CD4-positive, alpha-beta T cell (primary cell): ENCODE measurements around the gene NPC1. TPM values are rescaled to one million over a fixed set of nuclear protein-coding genes. Genes with fewer than 3 reads are reported as not detected.

Experiments used
- ATAC-seq: fragments of 200-7000 bp; cut with Tn5 transposase; one replicate; pipeline ENCODE4 v1.10.0; 2022; ENCODE audit warnings: mild to moderate bottlenecking; ENCODE audit not compliant: poor library complexity
- CTCF ChIA-PET: fragments of 350-600 bp; sonication (Branson Sonifier 250); formaldehyde crosslinking; loops from one replicate; lab custom pipeline; 2021; ENCODE audit warnings: antibody characterized with exemption, inconsistent platforms; lab: Charles Lee
- POLR2A ChIA-PET: fragments of 350-600 bp; sonication (Branson Sonifier 250); formaldehyde crosslinking; loops from one replicate; lab custom pipeline; 2021; ENCODE audit warnings: antibody characterized with exemption, inconsistent platforms; lab: Charles Lee
- DNase-seq, 14 experiments: peaks; one replicate each; pipeline ENCODE4 v3.0.0-alpha.2; 2013 to 2020; ENCODE audit warnings: mixed read lengths in 2 of 14
- H3K27ac ChIP-seq, 2 donors: one replicate each; pipeline versions ENCODE4 v1.5.1 to v1.7.0; 2013; ENCODE audit warnings: low read length in 2 of 2, low read depth in 1 of 2, mild to moderate bottlenecking in 1 of 2
- H3K27me3 ChIP-seq, 2 experiments: 1 replicate in 1 of 2; 2 replicates in 1 of 2; pipeline versions ENCODE4 v1.6.1 to v1.7.0; 2013; ENCODE audit warnings: low read length in 2 of 2, control low read depth in 1 of 2, mild to moderate bottlenecking in 1 of 2, moderate library complexity in 1 of 2; ENCODE audit not compliant: insufficient read depth in 2 of 2, control insufficient read depth in 1 of 2
- H3K36me3 ChIP-seq: one replicate; pipeline ENCODE4 v1.6.1; 2013; ENCODE audit warnings: low read length, control low read depth; ENCODE audit not compliant: insufficient read depth
- H3K4me1 ChIP-seq: one replicate; pipeline ENCODE4 v1.6.1; 2013; ENCODE audit warnings: low read length, control low read depth; ENCODE audit not compliant: insufficient read depth
- H3K4me3 ChIP-seq: one replicate; pipeline ENCODE4 v1.5.1; 2013; ENCODE audit warnings: mild to moderate bottlenecking, low read length, moderate library complexity
- H3K9me3 ChIP-seq, 2 experiments: 1 replicate in 1 of 2; 2 replicates in 1 of 2; pipeline versions ENCODE4 v1.6.1 to v1.7.0; 2013; ENCODE audit warnings: low read length in 2 of 2, mild to moderate bottlenecking in 2 of 2, control low read depth in 1 of 2, moderate library complexity in 1 of 2; ENCODE audit not compliant: control insufficient read depth in 1 of 2, insufficient read depth in 1 of 2
- H3K27ac Mint-ChIP-seq: one replicate; pipeline ENCODE4 v1.8.0; 2020; ENCODE audit warnings: mixed read lengths
- H3K27me3 Mint-ChIP-seq: one replicate; pipeline ENCODE4 v1.8.0; 2021; ENCODE audit warnings: mixed read lengths
- H3K36me3 Mint-ChIP-seq: one replicate; pipeline ENCODE4 v1.8.0; 2021; ENCODE audit warnings: low read depth, mixed read lengths
- H3K4me1 Mint-ChIP-seq: one replicate; pipeline ENCODE4 v1.8.0; 2021; ENCODE audit warnings: low read depth, mixed read lengths
- H3K4me3 Mint-ChIP-seq: one replicate; pipeline ENCODE4 v1.8.0; 2020; ENCODE audit warnings: mild to moderate bottlenecking, mixed read lengths
- H3K9me3 Mint-ChIP-seq: one replicate; pipeline ENCODE4 v1.8.0; 2020; ENCODE audit warnings: mixed read lengths
- CTCF ChIP-seq: fragments of 200-600 bp; IDR thresholded peaks from one replicate; pipeline ENCODE4 v1.8.0; 2022; ENCODE audit warnings: antibody characterized with exemption, mild to moderate bottlenecking
- intact Hi-C, 2 experiments: fragments of 100-400 bp; cut with DNase I in 1 of 2; cut with micrococcal nuclease in 1 of 2; formaldehyde crosslinking; loops; one replicate each; pipeline versions ENCODE4 v1.15.1 to v1.9.0; 2023 to 2025; cut with DNase I, micrococcal nuclease
- total RNA-seq, 174 experiments: library from RNA in 2 of 174; stranded (reverse) in 2 of 174; gene quantifications; one replicate each; pipeline ENCODE4 v1.2.3 and lab custom pipeline; 2021 to 2026

The NPC1 gene
- total RNA-seq, 2 experiments from 2014 or later, result 17.2 to 17.6 TPM

- peaks cover 30% of the 10 kb centered on the region for H3K36me3 ChIP-seq
- peaks cover 35% of the 10 kb centered on the region for H3K4me1 Mint-ChIP-seq
- peak overlapping the region; percentile 81 for H3K27ac Mint-ChIP-seq
- POLR2A ChIA-PET, result interaction anchor here (1.5 to 1.7 kb wide), 2 partner anchors 12 to 13 kb away, joined by 7 to 13 read pairs; partner anchors contain the start of gene NPC1
- no peak overlapping the region for H3K4me3 ChIP-seq
- H3K4me1 ChIP-seq, result peaks cover 45% of the 10 kb centered on the region
- no peaks in the 10 kb centered on the region for H3K27me3 ChIP-seq
- H3K27ac ChIP-seq, result peak overlapping the region; percentile 9 to 87
- no peaks in the 10 kb centered on the region for H3K9me3 Mint-ChIP-seq
- intact Hi-C loops, result loop anchor here in 1 of 2 experiments (5.0 kb wide), 1 partner anchor 46 kb away; no protein-coding TSS in a partner anchor
- no peak for ATAC-seq
- no peaks in the 10 kb centered on the region for H3K27me3 Mint-ChIP-seq
- CTCF ChIA-PET, result no interaction called here
- H3K4me3 Mint-ChIP-seq, result no peak overlapping the region
- H3K36me3 Mint-ChIP-seq, result peaks cover 67% of the 10 kb centered on the region
- no peak for TF ChIP-seq CTCF
- DNase-seq, result no peak
- no peaks in the 10 kb centered on the region for H3K9me3 ChIP-seq
These were observed 13.3 kb downstream of the NPC1 start for GRCh38 chr18:23573020-23573419.

- peaks cover 34% of the 10 kb centered on the region for H3K36me3 ChIP-seq
- Mint-ChIP-seq H3K4me3 (no peak overlapping the region), H3K4me1 (peaks cover 35% of the 10 kb centered on the region), H3K27ac (peak overlapping the region; percentile 59), H3K36me3 (peaks cover 70% of the 10 kb centered on the region), H3K9me3 (no peaks in the 10 kb centered on the region), H3K27me3 (no peaks in the 10 kb centered on the region)
- ATAC-seq, result no peak
- H3K27me3 ChIP-seq, result no peaks in the 10 kb centered on the region
- peaks cover 45% of the 10 kb centered on the region for H3K4me1 ChIP-seq
- H3K4me3 ChIP-seq, result no peak overlapping the region
- no peaks in the 10 kb centered on the region for H3K9me3 ChIP-seq
- intact Hi-C loops, result loop anchor here in 1 of 2 experiments (5.0 kb wide), 1 partner anchor 45 kb away; no protein-coding TSS in a partner anchor
- no peak for TF ChIP-seq CTCF
- CTCF ChIA-PET, result interaction anchor here (1.3 kb wide), 1 partner anchor 14 kb away, joined by 4 read pairs; the partner anchor contains the start of gene NPC1
- no peak for DNase-seq
- POLR2A ChIA-PET, result interaction anchor here (1.5 kb wide), 1 partner anchor 13 kb away, joined by 7 read pairs; the partner anchor contains the start of gene NPC1
- peak overlapping the region in 1 of 2 donors; percentile 39 for H3K27ac ChIP-seq
These were observed 13.7 kb downstream of the NPC1 start for GRCh38 chr18:23572570-23572969.

- ChIA-PET CTCF (interaction anchor here (1.3 kb wide), 1 partner anchor 15 kb away, joined by 4 read pairs; the partner anchor contains the start of gene NPC1), POLR2A (interaction anchor here (1.5 kb wide), 1 partner anchor 14 kb away, joined by 7 read pairs; the partner anchor contains the start of gene NPC1)
- H3K4me1 Mint-ChIP-seq, result peaks cover 35% of the 10 kb centered on the region
- no peak overlapping the region for H3K4me3 ChIP-seq
- intact Hi-C loops, result loop anchor here in 1 of 2 experiments (5.0 kb wide), 1 partner anchor 45 kb away; no protein-coding TSS in a partner anchor
- H3K9me3 Mint-ChIP-seq, result no peaks in the 10 kb centered on the region
- H3K9me3 ChIP-seq, result no peaks in the 10 kb centered on the region
- TF ChIP-seq CTCF, result no peak
- peak overlapping the region; percentile 59 for H3K27ac Mint-ChIP-seq
- no peak for ATAC-seq
- peaks cover 76% of the 10 kb centered on the region for H3K36me3 Mint-ChIP-seq
- peaks cover 45% of the 10 kb centered on the region for H3K4me1 ChIP-seq
- H3K27me3 Mint-ChIP-seq, result no peaks in the 10 kb centered on the region
- no peak overlapping the region for H3K4me3 Mint-ChIP-seq
- H3K27ac ChIP-seq, result no peak overlapping the region
- H3K27me3 ChIP-seq, result no peaks in the 10 kb centered on the region
- H3K36me3 ChIP-seq, result peaks cover 40% of the 10 kb centered on the region
- no peak for DNase-seq
These were observed 14.3 kb downstream of the NPC1 start for GRCh38 chr18:23572012-23572411.
